Inflammatory macrophage treated with lipopolysaccharide for 4 hours (primary cell): ENCODE data around the gene CHMP3.

Experiments used
- DNase-seq: peaks from one replicate; pipeline ENCODE4 v3.0.0-alpha.2; 2020

CHMP3 gene

GRCh38 chr2:86461042-86461743, 102.0 kb downstream of the CHMP3 start:
- no peak for DNase-seq

DNA sequence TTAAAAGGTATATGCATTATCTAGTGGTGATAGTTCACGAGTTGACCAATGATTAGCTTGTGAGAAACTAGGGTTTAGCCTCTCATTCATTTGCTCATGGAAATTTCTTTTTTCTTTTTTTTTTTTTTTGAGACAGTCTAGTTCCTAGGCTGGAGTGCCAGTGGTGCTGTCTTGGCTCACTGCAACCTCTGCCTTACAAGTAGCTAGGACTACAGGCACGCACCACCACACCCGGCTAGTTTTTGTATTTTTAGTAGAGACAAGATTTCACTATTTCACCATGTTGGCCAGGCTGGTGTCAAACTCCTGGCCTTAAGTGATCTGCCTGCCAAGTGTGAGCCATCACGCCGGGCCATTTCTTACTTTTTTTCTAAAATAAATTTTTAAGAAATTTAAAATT, 108.1 kb downstream of the CHMP3 start:
- no peak for DNase-seq

DNA sequence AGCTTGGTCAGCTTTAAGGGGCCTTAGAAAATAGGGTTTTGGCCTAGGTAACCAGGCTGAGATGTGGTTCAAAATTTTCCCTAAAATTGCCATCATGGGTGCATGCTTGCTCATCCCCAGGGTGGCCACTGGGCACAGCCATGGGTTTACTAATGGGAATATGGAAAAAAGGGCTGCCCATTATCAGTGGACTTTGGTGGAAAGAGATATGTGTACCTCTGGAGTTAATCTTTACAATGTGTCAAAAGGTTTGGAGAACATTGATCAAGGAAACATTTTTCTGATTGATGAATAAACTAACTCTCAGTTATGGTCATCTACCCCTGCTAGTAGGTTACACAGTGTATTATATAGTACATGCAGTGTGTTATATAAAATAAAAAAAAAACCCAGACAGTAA, 109.0 kb downstream of the CHMP3 start:
- no peak for DNase-seq

- DNase-seq: no peak
Observed at GRCh38 chr2:86453836-86454235, 109.4 kb downstream of the CHMP3 start.
